Measurements from ENCODE around the gene NPW.

DNA sequence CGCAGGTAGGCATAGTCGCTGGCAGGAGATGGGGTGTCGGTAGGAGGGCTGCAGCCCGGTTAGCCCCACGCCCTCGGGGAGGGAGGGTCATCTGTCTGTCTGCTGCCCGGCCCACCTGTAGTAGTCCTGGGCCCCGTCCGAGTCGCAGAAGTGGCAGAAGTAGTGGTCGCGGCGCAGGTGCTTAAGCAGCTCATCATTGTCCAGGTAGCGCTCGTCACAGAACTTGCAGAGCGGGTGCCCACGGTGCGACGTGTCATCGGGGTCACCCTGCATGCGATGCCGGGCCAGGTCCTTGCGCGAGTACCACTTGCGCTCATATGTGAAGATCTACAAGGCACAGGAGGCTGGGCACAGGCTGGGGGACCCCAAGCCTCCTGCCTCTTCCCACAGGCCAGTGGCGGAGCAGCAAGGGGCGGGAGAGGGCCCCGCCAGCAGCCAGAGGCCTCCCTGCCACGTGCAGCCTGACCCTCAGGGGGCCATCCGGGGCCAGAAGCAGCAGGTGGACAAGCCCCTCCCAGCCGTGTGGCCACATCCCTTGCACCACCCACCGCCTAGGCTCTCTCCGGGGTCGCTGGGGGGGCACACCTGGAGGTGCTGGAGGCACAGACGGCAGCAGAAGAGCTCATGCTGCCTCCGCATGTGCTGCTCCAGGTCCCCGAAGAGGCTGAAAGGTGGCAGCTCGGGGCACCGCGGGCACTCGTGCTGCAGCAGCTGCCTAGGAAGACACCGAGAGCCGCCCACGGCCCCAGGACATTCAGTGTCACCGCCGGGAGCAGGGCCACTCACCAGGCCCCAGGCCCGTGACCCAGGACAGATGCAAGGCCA is 17.0 kb upstream of the NPW start:
- TF ChIP-seq, protein P1, sequence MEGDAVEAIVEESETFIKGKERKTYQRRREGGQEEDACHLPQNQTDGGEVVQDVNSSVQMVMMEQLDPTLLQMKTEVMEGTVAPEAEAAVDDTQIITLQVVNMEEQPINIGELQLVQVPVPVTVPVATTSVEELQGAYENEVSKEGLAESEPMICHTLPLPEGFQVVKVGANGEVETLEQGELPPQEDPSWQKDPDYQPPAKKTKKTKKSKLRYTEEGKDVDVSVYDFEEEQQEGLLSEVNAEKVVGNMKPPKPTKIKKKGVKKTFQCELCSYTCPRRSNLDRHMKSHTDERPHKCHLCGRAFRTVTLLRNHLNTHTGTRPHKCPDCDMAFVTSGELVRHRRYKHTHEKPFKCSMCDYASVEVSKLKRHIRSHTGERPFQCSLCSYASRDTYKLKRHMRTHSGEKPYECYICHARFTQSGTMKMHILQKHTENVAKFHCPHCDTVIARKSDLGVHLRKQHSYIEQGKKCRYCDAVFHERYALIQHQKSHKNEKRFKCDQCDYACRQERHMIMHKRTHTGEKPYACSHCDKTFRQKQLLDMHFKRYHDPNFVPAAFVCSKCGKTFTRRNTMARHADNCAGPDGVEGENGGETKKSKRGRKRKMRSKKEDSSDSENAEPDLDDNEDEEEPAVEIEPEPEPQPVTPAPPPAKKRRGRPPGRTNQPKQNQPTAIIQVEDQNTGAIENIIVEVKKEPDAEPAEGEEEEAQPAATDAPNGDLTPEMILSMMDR (conservative IDR thresholded peaks at IDR 0.05 in 1 of 2, IDR thresholded peaks at IDR 0.05 in 1 of 2; ENCODE audit: low read depth in 1 of 2, low read length in 2 of 2): no peak
- TF ChIP-seq EZH2 (IDR thresholded peaks at IDR 0.05; ENCODE audit: low read length, missing control alignments): no peak
